ENCODE data around the gene ACTN4.

DNA sequence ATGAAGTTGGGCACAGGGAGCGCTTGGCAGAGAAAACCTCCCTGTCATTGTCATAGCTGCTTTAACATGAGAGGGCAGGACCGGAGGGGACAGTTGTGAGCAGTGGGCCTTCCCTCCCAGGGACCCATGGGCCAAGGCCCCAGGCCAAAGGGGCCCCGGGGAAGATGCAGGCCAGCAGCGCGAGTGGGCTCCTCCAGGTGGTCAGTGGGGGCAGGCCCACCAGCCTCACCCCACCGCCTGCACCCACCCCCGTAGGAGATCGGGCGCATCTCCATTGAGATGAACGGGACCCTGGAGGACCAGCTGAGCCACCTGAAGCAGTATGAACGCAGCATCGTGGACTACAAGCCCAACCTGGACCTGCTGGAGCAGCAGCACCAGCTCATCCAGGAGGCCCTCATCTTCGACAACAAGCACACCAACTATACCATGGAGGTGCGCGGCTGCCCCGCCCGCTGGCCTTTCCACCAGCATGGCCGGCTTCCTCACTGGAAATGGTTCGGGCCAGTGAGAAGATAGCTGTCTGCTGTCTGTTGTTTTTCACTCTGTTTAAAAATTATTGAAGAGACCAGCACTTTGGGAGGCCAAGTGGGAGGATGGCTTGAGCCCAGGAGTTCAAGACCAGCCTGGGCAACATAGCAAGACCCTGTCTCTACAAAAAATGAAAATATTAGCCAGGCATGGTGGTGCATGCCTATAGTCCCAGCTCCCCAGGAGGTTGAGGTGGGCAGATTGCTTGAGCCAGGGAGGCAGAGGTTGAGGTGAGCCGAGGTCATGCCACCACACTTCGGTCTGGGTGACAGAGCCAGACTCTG lies 78.2 kb downstream of the ACTN4 start:
- TF ChIP-seq POLR2A (IDR thresholded peaks at IDR 0.05; ENCODE audit: low read depth, low read length), result no peak
- TF ChIP-seq POLR2AphosphoS5 (IDR thresholded peaks at IDR 0.05; ENCODE audit: low read depth, low read length), result no peak
- TF ChIP-seq TAF1 (IDR thresholded peaks at IDR 0.05; ENCODE audit: borderline replicate concordance, low read depth, low read length), result no peak

Measured in GM12892 (cell line).